Inflammatory macrophage treated with lipopolysaccharide for 1 hour (primary cell): ENCODE measurements around the gene SPPL3.
"Not testable (repeated sequence)": the region's sequence is repeated elsewhere in the genome, so short reads cannot be mapped to it uniquely, and the experiment has no call there.

ENCODE experiments used
- DNase-seq, 2 donors: peaks; one replicate each; pipeline ENCODE4 v3.0.0-alpha.2; 2020 to 2022

SPPL3 gene

GRCh38 chr12:120841525-120841924, 62.6 kb downstream of the SPPL3 start:
- DNase-seq: no peak

GRCh38 chr12:120839503-120839902, 64.7 kb downstream of the SPPL3 start:
- no peak for DNase-seq

- not testable (repeated sequence) for DNase-seq
Observed at GRCh38 chr12:120838629-120839383, 65.4 kb downstream of the SPPL3 start.

- DNase-seq: no peak
Observed at GRCh38 chr12:120836114-120836684, 68.0 kb downstream of the SPPL3 start.

GRCh38 chr12:120835657-120836056, 68.5 kb downstream of the SPPL3 start:
- no peak for DNase-seq

- DNase-seq: no peak
Observed at GRCh38 chr12:120835304-120835612, 68.9 kb downstream of the SPPL3 start.

- no peak for DNase-seq
Observed at GRCh38 chr12:120834489-120835303, 69.5 kb downstream of the SPPL3 start.

GRCh38 chr12:120833849-120834248, 70.3 kb downstream of the SPPL3 start:
- DNase-seq: peak in 1 of 2 donors; percentile 25

- no peak for DNase-seq
Observed at GRCh38 chr12:120832737-120833136, 71.4 kb downstream of the SPPL3 start.

- DNase-seq: no peak
Observed at GRCh38 chr12:120831648-120832267, 72.4 kb downstream of the SPPL3 start.

GRCh38 chr12:120830966-120831365, 73.2 kb downstream of the SPPL3 start:
- no peak for DNase-seq

GRCh38 chr12:120830052-120830940, 73.9 kb downstream of the SPPL3 start:
- no peak for DNase-seq

- no peak for DNase-seq
Observed at GRCh38 chr12:120826335-120826734, 77.8 kb downstream of the SPPL3 start.

GRCh38 chr12:120825337-120825736, 78.8 kb downstream of the SPPL3 start:
- DNase-seq: no peak

- DNase-seq: no peak
Observed at GRCh38 chr12:120822832-120823503, 81.2 kb downstream of the SPPL3 start.

GRCh38 chr12:120821878-120822277, 82.3 kb downstream of the SPPL3 start:
- no peak for DNase-seq

GRCh38 chr12:120820884-120821510, 83.2 kb downstream of the SPPL3 start:
- DNase-seq: no peak

- no peak for DNase-seq
Observed at GRCh38 chr12:120818416-120818815, 85.7 kb downstream of the SPPL3 start.

GRCh38 chr12:120817559-120818330, 86.4 kb downstream of the SPPL3 start:
- no peak for DNase-seq

GRCh38 chr12:120816363-120816762, 87.8 kb downstream of the SPPL3 start:
- DNase-seq: no peak
